UCSD-AML1 (cell line): Measurements from ENCODE around the gene RADIL.
"Not testable (repeated sequence)": the region's sequence is repeated elsewhere in the genome, so short reads cannot be mapped to it uniquely, and the experiment has no call there.

Experiments
- DNase-seq: peaks from one replicate; lab custom pipeline; 2025; ENCODE audit not compliant: unreplicated experiment; lab: John Stamatoyannopoulos, UW

RADIL gene

GRCh38 chr7:4883372-4884144, at the start of gene RADIL:
TSS of gene RADIL (minus strand) at chr7:4883716. CDS start at chr7:4878139, 5,577 bp downstream.
- DNase-seq: peak; percentile 83

GRCh38 chr7:4931943-4932342, 48.4 kb upstream of the RADIL start:
- DNase-seq: no peak

- DNase-seq: no peak
Observed at GRCh38 chr7:4929005-4929404, 45.5 kb upstream of the RADIL start.

GRCh38 chr7:4928445-4928844, 44.9 kb upstream of the RADIL start:
- DNase-seq: no peak

- no peak for DNase-seq
Observed at GRCh38 chr7:4919969-4920766, 36.7 kb upstream of the RADIL start.

GRCh38 chr7:4916113-4916512, 32.6 kb upstream of the RADIL start:
- no peak for DNase-seq

- DNase-seq: no peak
Observed at GRCh38 chr7:4911111-4911828, 27.8 kb upstream of the RADIL start.

GRCh38 chr7:4906682-4907081, 23.2 kb upstream of the RADIL start:
- no peak for DNase-seq

- no peak for DNase-seq
Observed at GRCh38 chr7:4905171-4905570, 21.7 kb upstream of the RADIL start.

- no peak for DNase-seq
Observed at GRCh38 chr7:4904346-4904745, 20.8 kb upstream of the RADIL start.

- no peak for DNase-seq
Observed at GRCh38 chr7:4895766-4896165, 12.2 kb upstream of the RADIL start.

GRCh38 chr7:4894482-4894881, 11.0 kb upstream of the RADIL start:
- DNase-seq: no peak

- DNase-seq: no peak
Observed at GRCh38 chr7:4893929-4894475, 10.5 kb upstream of the RADIL start.

GRCh38 chr7:4893188-4893587, 9.7 kb upstream of the RADIL start:
- DNase-seq: not testable (repeated sequence)

GRCh38 chr7:4891522-4891921, 8.0 kb upstream of the RADIL start:
- not testable (repeated sequence) for DNase-seq

- no peak for DNase-seq
Observed at GRCh38 chr7:4889682-4890081, 6.2 kb upstream of the RADIL start.

GRCh38 chr7:4888161-4888560, 4.6 kb upstream of the RADIL start:
- no peak for DNase-seq

GRCh38 chr7:4886671-4887070, 3.2 kb upstream of the RADIL start:
- DNase-seq: no peak

GRCh38 chr7:4885317-4885807, 1.8 kb upstream of the RADIL start:
- DNase-seq: no peak

GRCh38 chr7:4884164-4884563, 648 bp upstream of the RADIL start:
- no peak for DNase-seq

- no peak for DNase-seq
Observed at GRCh38 chr7:4883033-4883371, 514 bp downstream of the RADIL start.
